Stimulated activated CD4-positive, alpha-beta T cell treated with anti-CD3 and anti-CD28 coated beads, Interleukin-12 subunit alpha, Interleukin-12 subunit beta, amount 100 ng/mL, for 4 hours (primary cell): Measurements from ENCODE around the gene ERBB4.

Experiments
- DNase-seq: peaks from one replicate; pipeline ENCODE4 v3.0.0-alpha.2; 2020

Gene ERBB4

DNA sequence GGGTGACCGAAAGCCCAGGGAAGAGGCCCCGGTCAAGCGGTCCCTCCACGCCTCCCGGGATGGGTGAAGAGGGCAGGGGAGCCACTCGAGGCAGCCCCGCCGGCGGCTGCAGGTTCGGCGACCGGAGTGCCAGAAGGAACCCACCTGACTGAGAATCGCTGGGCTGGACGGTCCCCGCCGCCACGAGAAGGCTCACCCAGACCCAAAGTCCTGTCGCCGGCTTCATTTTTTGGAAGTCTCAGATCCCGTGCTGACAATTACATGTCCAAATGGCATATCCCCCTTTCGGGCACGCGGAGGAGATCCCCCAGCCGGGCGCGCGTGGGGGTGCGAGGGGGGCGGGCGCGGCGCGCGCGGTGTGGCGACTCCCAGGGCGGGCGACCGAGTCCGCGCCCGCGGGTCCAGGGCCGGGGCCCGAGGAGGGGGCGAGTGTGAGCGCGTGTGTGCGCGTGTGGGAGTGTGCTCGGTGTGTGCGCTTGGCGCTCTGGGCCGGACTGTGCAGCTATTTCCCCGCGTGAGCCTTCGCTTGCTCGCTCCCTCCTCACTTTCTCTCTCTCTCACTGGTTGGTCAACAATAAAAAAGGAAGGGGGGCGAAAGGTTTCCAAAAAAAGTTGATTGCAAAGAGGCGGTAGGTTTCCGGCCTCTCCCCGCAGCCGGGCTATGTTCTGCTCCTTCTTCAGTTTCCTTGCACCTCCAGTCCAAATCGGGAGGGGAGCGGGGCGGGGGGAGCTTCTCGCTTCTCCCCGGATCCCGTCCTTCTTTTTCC lies at the start of gene ERBB4:
ERBB4 (minus strand) TSS at position 498 of the 767 bp plus-strand sequence; CDS start at position 226, 272 bp downstream.
- DNase-seq = no peak

GRCh38 chr2:212580117-212580516 lies 41.5 kb upstream of the ERBB4 start:
- no peak for DNase-seq

- DNase-seq = no peak
These were observed 17.7 kb upstream of the ERBB4 start for GRCh38 chr2:212556296-212556695.

DNA sequence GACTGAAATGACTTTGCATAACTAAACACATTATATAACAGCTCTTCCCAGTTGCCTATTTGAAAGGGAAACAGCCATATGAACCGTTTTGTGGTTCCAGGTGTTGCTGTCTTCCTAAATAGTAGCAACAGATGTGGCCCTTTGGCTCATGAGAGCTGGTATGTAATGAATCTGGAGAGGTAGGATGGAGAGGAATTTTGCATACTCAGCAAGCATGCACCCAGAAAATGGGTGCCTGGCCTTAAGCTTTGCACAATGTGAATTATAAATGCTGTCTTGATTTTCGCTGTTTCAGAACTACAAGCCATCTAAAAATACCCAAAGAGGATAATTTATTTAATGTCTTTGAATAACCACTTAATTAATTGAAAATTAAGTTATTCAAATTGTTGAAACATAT lies 15.6 kb upstream of the ERBB4 start:
- no peak for DNase-seq

DNA sequence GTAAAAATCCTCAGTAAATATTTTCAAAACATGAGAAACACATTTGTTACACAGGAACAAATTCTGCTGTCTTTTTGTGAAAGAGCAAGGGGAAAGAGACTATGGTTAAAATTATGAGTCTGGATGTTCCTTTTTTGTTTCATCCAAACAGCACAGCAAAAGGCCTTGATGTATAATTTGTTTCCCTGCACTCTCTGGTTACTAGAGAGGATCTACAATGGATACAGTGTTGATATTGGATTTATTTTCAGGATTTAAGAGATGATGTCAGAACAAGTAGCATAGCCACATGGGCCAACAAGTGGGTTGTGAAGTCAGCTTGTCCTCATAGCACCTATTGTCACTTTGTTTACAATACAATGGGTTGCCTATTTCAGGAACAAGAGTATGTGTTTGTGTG lies 11.3 kb upstream of the ERBB4 start:
- no peak for DNase-seq

- no peak for DNase-seq
These were observed 10.9 kb upstream of the ERBB4 start for GRCh38 chr2:212549463-212549862.

DNA sequence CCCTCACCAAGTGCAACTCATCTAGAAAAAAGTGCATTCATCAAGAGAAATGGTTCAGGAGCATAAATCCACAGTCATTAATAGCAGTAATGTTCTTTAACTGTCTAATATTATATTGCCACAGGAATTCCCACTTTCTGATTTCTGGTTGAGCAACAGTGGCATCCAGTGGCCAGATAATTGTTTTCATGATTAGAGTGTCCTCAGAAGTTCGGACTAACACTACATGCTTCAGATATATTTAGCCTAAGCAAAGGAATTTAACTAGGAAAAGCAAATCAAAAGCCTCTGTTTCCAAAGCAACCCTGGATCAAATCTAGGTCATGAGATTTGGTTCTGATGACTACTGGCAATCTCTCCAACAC lies 9.8 kb upstream of the ERBB4 start:
- DNase-seq = no peak

- no peak for DNase-seq
These were observed 9.3 kb upstream of the ERBB4 start for GRCh38 chr2:212547716-212548454.

DNA sequence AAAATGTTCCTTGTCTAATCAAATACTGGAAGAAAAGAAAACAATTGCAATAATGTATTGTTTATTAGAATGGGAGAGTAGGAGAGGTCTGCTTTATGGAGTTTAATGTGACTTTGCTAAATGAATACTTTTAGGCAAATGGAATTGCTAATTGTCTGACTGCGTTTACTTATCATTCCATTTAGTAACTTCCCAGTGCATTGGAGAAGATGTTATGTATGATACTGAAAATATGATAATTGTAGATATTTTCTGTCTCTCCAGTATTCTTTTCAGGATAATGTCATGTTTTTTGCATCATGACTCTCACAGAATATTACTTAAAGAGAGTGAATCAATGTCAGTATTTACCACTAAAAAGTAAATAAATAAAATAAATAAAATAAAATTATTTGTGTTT lies 8.1 kb upstream of the ERBB4 start:
- no peak for DNase-seq

- no peak for DNase-seq
These were observed 1.7 kb upstream of the ERBB4 start for GRCh38 chr2:212540341-212540740.

DNA sequence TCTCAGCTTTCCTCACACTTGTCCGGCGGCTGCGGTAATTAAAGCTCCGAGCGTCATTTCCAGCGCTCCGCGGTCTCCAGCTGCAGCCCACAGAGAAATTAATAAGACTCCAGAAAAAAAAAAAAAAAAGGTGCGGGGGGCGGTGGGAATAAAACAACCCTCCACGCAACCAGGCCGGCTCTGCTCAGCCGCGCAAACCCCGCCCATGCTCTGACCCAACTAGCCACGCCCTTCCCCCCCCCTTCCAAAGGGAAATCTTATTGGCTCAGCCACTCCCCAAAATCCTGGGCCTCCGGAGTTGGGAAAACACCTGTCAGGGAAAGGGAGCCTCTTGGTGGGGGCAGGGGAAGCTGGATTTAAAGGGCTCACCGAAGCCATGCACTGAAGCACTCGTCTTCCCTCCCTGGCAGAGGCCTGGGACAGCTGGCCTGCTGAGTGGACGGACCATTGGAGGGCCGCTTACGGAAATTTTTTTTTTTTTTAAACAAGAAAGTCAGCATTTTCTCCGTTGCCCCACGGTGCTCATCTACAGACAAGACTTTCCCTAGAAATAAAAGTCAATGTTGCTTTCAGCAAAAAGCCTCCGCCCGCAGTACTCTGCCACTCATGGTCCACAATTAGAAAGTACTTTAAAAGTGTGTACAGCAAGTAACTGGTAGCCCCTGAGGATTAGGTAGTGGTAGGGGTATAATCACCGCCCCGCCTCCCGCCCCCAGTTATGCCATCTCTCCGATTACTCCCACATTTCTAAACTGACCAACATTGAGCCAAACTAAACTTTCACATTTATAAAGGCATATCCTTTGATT lies 674 bp upstream of the ERBB4 start:
- DNase-seq = no peak

DNA sequence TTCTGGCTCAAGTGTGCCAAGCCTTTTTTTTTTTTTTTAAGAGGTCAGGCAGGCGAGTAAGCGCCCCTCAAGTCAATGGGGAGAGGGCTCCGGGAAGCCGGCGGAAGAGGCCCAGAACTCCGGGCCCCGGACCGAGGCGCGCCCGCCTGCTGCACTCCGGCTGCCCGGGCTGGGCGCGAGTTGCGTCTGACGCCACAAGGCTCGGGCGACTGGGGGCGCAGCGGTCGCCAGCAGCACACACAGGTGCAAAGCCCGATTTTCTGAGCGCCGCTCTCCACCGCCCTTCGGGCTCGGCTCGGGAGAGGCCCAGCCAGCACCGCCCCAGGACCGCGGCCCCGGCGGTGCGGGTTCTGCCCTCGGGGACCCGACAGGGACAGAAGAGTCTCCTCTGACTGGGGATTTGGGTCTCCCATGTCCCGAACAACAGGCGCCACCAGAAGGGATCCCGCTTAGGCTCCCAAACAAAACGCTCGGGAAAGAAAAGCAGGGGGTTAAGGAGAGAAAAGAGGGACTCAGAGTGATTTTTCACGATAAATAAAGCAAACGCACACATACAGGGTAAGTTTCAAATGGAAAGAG lies 787 bp downstream of the ERBB4 start:
- no peak for DNase-seq

GRCh38 chr2:212536817-212537725 lies 1.5 kb downstream of the ERBB4 start:
- no peak for DNase-seq

- no peak for DNase-seq
These were observed 2.4 kb downstream of the ERBB4 start for GRCh38 chr2:212535996-212536816.

GRCh38 chr2:212534336-212534735 lies 4.3 kb downstream of the ERBB4 start:
- no peak for DNase-seq

DNA sequence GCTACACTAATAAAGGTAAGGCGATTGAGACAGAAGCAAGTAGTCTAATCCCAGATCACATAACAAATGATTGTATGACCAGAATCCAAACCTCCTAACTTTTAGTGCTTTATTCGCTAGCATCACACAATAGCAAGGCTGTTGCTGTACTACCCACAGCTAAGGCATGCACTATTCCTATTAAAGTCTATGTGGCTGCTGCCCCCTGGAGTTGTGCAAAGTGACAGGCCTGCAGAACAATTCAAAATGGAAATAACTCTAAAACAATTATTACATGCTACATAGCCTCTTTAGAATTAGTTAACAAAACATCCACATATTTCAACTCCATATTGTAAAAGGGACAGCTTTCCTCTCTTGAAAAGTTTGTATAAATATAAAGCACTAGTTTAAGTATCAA lies 6.0 kb downstream of the ERBB4 start:
- DNase-seq = no peak

DNA sequence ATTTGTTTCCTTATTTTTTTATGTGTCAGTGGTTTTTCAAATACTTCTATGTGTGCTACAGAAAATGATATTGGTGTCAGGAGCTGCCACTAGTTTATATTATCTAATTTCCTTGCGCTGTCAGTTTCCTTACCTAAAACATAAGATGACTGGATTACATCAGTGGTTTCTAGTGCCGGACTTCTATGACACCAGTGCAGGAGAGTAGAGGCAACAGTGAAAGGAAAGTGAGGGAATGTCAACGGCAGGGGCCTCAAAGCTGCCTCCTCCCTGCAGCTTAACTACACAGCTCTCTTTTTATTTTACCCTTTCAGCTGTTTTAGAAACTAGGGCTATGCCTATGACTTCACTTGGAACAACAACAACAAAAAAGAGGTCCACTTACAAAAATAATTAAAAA lies 6.5 kb downstream of the ERBB4 start:
- no peak for DNase-seq

DNA sequence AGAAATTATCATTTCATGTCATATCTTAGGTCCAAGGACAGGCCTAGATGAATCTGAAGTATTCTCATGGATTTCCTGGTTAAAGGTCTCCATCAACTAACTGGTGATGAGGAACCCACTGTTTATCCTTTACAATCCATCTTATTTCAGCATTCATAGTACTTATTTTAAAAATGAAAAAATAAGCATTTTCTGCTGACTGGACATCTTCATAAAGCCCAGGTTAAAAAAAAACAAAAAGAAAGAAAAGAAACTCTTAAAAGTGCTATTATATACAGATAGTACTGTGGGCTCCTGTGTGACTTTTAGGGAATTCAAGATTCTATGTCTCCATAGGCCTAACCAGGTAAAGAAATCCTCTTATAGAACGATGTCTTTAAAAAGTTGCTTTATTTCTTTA lies 7.1 kb downstream of the ERBB4 start:
- DNase-seq = no peak

DNA sequence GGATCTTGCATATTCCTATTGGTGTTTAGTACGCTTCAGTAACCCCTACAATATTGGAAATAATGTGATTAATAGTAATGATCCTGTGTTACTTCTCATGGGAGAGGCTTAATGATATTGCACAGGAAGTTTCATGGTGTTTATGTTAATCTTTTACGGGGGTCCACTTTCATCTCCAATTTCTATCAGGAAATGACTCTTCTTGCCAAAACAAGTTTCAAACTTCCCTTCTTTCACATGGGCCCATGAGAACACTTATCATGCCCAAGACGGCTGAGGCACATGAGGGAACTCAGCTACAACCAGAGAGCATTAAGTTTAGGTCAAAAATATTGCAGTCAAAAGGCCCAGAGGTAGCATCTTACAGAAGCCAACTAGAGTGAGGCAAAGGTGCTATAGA lies 7.6 kb downstream of the ERBB4 start:
- DNase-seq = no peak

- DNase-seq = no peak
These were observed 8.2 kb downstream of the ERBB4 start for GRCh38 chr2:212530373-212530772.

GRCh38 chr2:212528106-212528856 lies 10.3 kb downstream of the ERBB4 start:
- DNase-seq = no peak
